ENCODE results near the gene APOBEC4.

APOBEC4 gene

DNA sequence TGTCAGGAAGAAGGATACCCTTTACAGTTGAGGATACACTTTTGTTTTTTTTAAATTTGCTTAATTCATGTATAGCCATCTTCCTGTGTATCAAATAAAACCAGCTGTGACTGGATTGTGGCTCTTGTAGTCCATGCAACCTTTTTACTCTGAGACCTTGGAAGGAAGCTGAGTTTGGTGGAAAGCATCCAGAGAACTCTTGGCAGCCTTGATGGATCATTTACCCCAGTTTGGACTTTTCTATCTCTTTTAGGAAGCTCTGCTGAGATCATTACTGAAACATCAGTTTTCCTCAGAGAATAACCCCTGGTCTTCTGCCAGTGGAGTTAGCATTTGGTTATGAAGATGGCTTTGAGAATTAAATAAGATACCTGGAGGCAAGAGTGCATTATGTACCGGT, 21.2 kb upstream of the APOBEC4 start:
- TF ChIP-seq, protein P1, sequence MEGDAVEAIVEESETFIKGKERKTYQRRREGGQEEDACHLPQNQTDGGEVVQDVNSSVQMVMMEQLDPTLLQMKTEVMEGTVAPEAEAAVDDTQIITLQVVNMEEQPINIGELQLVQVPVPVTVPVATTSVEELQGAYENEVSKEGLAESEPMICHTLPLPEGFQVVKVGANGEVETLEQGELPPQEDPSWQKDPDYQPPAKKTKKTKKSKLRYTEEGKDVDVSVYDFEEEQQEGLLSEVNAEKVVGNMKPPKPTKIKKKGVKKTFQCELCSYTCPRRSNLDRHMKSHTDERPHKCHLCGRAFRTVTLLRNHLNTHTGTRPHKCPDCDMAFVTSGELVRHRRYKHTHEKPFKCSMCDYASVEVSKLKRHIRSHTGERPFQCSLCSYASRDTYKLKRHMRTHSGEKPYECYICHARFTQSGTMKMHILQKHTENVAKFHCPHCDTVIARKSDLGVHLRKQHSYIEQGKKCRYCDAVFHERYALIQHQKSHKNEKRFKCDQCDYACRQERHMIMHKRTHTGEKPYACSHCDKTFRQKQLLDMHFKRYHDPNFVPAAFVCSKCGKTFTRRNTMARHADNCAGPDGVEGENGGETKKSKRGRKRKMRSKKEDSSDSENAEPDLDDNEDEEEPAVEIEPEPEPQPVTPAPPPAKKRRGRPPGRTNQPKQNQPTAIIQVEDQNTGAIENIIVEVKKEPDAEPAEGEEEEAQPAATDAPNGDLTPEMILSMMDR (conservative IDR thresholded peaks at IDR 0.05; ENCODE audit: low read length), result no peak
- peak; percentile 56 for DNase-seq (ENCODE audit: low read depth)
- no peak overlapping the region for H3K4me3 ChIP-seq (ENCODE audit: low read length)

DNA sequence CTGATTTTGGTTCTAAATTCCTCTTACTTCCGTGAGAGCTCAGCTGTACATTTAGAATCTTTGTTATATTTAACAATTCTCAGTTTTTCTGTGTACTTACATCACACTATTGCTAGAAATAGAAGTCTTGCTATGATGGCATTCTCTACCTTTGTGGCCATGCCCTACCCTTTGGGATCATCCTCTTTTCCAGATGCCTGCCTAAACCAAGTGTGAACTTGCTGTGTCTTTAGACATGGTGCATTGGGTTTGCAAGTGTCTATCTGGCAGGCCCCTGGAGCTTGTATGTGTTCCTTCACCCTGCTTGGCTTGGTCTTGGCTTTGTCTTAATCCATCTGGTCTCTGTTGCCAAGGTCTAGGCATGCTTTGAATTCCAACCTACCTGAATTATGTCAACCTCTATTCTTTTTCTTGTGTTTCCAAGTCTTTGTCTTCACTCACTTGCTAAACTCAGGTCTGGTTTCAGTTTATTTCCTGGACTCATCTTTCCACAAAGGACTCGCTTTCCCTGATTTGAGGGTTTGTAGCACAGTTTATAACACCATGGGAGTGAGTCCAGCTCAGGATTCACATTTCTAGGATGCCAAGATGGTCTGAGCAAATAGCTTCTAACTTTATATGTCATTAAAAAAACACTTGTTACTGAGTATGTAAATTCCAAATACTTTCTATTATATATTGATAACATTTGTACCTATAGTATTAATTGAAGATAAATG, 20.6 kb upstream of the APOBEC4 start:
- TF ChIP-seq, protein P1 (conservative IDR thresholded peaks at IDR 0.05; ENCODE audit: low read length), result no peak
- H3K4me3 ChIP-seq (ENCODE audit: low read length), result no peak overlapping the region
- peak; percentile 22 for DNase-seq (ENCODE audit: low read depth)

DNA sequence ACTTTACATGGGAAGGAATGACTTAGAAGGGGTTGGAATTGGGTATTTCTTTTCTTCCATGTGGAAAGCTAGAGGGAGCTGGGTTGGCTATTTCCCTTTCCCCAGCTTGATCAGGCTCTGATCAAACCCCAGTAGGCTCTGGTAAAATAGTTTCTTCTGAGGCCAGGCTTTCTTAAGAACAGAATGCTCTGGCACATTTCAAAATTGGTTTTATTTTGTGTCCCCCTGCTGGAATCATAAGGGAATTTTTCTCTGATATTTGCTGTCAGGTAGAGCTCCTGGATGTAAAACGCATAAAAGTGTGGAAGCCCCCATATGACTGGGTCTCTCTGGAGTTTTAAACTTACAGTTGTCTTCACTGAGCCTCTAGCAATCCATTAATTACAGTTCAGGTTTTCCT, 17.1 kb upstream of the APOBEC4 start:
- no peak for DNase-seq (ENCODE audit: low read depth)
- TF ChIP-seq, protein P1 (conservative IDR thresholded peaks at IDR 0.05; ENCODE audit: low read length), result 0 out of 2 replicates have a peak, but pooled peaks have one; percentile 12
- no peak overlapping the region for H3K4me3 ChIP-seq (ENCODE audit: low read length)

DNA sequence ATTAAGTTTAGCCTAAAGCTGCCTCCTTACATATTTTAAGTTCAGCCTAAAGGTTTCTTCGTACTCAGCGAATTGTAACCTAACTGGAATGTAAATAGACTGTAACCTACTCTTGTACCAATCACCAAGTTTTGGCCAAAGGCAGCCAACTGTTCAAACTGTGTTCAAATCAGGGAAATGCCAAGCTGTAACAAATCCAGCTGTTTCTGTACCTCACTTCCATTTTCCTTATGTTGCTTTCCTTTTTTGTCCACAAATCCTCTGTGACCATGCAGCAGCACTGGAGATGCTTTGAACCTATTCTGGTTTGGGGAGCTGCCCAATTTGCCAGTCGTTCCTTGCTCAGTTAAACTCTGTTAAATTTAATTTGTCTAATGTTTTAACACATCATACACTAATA, 3.2 kb upstream of the APOBEC4 start:
- no peak overlapping the region for H3K4me3 ChIP-seq (ENCODE audit: low read length)
- TF ChIP-seq, protein P1 (conservative IDR thresholded peaks at IDR 0.05; ENCODE audit: low read length), result no peak
- no peak for DNase-seq (ENCODE audit: low read depth)

DNA sequence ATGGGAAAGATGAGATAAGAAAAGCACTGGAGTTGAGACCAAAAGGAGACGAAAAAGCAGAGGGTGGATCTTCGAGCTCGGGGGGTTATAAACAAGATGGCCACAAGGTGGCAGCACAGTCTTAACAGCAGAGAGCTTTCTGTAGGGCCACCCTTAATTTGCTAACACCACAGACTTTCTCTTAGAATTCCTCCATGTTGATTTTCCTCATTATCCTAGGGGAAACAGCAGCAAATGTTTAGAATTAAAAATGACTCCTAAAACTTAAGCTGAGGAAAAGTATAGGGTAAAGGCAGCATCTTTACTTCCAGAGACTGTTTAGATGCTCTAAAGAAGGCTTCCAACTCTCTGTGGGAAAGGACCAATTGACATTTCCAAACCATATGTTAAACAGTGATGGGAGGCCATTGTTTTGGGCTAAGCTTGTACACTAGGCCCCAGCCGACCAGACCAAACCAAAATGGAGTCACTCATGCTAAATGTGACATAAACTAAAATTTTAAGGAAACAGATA, 2.5 kb upstream of the APOBEC4 start:
- peak; percentile 81 for DNase-seq (ENCODE audit: low read depth)
- TF ChIP-seq, protein P1 (conservative IDR thresholded peaks at IDR 0.05; ENCODE audit: low read length), result peak; percentile 94
- no peak overlapping the region for H3K4me3 ChIP-seq (ENCODE audit: low read length)

DNA sequence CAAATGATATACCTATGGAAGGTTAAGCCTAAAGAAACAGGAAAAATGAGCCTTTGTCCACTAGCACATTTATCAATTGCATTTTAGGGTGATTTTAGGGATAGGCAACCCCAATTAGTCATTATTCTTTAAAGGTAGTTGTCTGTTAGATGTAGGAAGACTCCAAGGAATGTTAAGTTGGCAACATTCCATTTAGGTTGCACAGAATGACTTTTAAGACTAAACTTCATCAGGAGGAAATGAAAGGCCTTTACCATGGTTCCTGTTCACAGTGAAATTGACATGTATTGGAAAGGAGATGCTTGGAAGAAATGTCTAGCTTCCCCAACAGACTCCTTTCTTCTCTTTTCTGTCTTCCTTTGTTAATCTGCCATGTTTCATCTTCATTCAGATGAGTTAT, 1.6 kb upstream of the APOBEC4 start:
- peak; percentile 17 for DNase-seq (ENCODE audit: low read depth)
- H3K4me3 ChIP-seq (ENCODE audit: low read length), result no peak overlapping the region
- TF ChIP-seq, protein P1 (conservative IDR thresholded peaks at IDR 0.05; ENCODE audit: low read length), result no peak

DNA sequence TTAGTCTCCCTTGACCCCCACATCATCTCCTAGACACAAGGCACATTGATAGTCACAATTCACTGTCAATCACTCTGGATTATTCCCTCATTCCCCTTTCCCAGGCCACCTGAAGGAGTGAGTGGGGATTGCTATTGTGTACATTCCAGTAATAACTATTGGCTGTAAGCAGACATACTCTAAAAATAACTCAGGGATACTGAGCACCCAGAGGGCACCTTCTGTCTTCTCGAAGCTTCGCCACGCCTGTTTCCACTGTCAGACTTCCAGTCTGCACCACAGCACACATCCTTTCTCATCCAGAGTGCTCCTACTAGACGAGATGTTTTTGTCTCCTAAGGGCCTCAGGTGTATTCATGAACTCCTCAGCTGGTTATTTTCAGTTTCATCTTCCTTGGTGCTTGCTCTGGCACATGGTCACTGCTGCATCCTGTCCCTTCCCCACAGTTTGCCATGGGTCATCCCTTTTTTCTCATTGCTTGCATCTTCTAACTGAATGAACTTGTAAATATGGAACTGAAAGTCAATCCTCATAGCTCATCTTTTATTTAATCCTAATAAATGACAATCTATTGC, 848 bp upstream of the APOBEC4 start:
- TF ChIP-seq, protein P1 (conservative IDR thresholded peaks at IDR 0.05; ENCODE audit: low read length), result no peak
- no peak for DNase-seq (ENCODE audit: low read depth)
- no peak overlapping the region for H3K4me3 ChIP-seq (ENCODE audit: low read length)
